NOMO-1 treated with DMSO at 0.1 percent for 48 hours (cell line): Measurements from ENCODE around the gene GSK3A.

Source experiments
- DNase-seq: peaks from one replicate; lab custom pipeline; 2025; ENCODE audit not compliant: unreplicated experiment; lab: John Stamatoyannopoulos, UW

GSK3A gene

GRCh38 chr19:42201489-42202289 lies 40.7 kb downstream of the GSK3A start:
- peak; percentile 92 for DNase-seq

DNA sequence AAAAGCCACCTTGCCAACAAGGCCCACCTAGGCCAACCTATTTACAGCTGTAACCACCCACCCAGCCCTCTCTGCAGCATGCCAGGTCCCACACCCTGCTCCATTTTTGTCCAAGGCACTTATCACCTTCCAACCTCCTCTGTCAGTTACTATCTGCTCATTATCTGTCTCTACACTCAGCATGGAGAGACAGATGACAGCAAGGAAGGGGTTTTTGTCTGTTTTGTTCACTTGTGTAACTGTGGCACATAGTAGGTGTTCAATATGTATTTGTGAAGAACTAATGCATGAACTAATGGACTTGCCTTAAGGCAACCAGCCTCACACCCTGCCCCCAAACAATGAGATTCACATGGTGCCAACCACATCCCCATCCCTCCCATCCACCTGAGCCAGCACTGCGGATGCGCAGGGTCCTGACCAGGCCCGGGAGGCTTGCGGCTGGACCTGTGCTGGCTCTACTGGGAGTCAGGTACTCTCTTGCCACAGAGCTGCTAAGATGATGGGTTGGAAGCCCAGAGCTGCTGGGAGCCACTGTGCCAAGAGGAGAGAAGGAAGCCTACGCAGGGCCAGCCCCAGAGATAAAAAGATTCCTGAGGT lies 42.2 kb downstream of the GSK3A start:
- no peak for DNase-seq

GRCh38 chr19:42199440-42200115 lies 42.8 kb downstream of the GSK3A start:
- peak; percentile 96 for DNase-seq

DNA sequence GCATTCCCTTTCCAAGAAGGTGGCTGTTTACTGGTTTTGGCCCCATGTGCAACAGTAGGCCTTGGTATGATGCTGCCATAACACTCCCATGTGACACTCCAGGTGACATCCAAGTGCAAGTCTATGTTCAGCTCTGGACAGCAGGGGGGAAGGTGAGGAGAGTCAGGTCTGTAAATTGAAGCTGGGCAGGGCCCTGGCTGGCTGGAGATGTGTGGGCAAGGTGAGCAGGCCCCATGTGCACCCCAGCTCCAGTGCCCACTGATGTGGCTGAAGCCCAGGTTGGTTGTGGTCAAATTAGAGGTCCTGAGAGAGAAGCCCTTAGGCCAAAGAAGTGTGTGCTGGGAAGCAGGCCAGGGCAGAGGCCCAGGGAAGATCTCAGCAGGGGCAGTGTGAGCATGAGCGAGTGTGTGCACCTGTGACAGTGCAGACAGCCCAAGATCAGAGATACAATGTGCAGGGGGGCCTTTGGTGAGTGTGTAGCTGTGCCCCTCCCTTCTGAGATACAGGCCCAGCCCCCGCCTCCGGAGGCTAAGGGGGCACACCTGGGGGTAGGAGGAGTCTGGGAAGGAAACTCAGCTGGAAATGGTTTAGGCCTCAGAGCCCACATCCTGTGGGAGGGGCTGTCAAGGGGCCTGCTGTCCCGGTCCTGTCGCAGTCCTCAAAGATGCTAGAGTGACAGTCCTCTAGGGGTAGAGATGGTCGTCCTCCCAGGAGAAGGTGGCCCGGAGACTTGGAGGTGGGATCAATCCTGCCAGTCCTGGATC lies 43.5 kb downstream of the GSK3A start:
- DNase-seq: peak; percentile 64

GRCh38 chr19:42197375-42197817 lies 45.0 kb downstream of the GSK3A start:
- peak; percentile 66 for DNase-seq

- no peak for DNase-seq
Measured at GRCh38 chr19:42196011-42197001, 46.1 kb downstream of the GSK3A start.

GRCh38 chr19:42193706-42194105 lies 48.7 kb downstream of the GSK3A start:
- no peak for DNase-seq

- no peak for DNase-seq
Measured at GRCh38 chr19:42193294-42193693, 49.1 kb downstream of the GSK3A start.

- no peak for DNase-seq
Measured at GRCh38 chr19:42191855-42192254, 50.5 kb downstream of the GSK3A start.

DNA sequence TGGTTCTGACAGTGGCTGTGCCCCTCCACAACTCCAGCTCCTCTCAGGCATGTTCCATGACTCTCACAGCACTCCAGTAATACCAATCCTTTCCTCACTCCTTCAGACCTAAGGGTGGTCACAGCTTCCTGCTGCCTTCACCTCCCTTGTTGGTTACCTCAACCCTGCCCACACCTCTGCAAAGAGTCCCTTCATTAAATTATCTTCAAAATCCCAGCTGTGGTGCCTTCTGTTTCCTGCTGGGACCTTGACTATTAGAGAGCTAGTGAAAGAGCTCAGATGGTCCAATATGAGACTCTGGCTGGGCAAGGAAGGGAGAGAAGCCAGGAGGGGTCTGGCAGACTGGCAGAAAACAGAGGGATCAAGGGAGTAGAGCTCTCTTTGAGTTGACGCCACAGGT lies 51.1 kb downstream of the GSK3A start:
- DNase-seq: no peak

GRCh38 chr19:42189133-42189532 lies 53.3 kb downstream of the GSK3A start:
- no peak for DNase-seq

DNA sequence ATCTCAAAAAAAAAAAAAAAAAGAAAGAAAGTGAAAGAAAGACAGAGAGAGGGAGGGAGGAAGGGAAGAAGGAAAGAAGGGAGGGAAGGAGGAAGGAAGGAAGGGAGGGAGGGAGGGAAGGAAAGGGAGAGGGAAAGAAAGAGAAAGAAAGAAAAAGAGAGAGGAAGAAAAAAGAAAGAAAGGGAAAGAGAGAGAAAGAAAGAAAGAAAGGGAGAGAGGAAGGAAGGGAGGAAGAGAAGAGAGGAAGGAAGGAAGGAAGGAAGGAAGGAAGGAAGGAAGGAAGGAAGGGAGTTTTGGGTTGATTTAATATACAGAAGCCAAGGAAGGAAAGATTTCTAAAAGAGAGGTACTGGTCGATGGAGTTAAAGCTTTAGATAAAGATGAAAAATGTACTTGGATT lies 53.7 kb downstream of the GSK3A start:
- no peak for DNase-seq

DNA sequence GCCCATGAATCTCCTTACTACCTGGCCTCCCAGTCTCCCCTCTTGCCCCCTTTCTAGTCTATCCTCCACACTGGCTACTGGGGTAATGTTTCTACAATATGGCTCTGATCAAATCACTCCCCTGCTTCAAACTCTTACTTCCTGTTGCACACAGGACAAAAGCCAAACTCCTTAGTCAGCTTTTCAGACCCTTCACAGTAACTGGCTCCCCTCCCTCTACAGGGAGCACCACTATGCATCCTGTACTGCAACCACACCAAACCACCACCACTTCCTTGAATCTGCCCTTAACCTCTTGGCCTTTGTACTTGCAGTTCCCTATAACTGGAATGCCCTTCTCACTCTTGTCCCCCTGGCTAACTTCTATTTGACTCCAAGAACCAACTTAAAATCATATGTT lies 57.1 kb downstream of the GSK3A start:
- peak; percentile 71 for DNase-seq

GRCh38 chr19:42184401-42184861 lies 58.0 kb downstream of the GSK3A start:
- DNase-seq: peak; percentile 24
